Stimulated activated CD8-positive, alpha-beta memory T cell treated with anti-CD3 and anti-CD28 coated beads, Interleukin-2, amount 100 ng/mL, for 48 hours (primary cell): ENCODE data around the gene NOXO1.
"Not testable (repeated sequence)": the region's sequence is repeated elsewhere in the genome, so short reads cannot be mapped to it uniquely, and the experiment has no call there.

Source experiments
- DNase-seq, 2 donors: peaks; one replicate each; pipeline ENCODE4 v3.0.0-alpha.2; 2020; ENCODE audit warnings: low read depth in 2 of 2

Gene NOXO1

DNA sequence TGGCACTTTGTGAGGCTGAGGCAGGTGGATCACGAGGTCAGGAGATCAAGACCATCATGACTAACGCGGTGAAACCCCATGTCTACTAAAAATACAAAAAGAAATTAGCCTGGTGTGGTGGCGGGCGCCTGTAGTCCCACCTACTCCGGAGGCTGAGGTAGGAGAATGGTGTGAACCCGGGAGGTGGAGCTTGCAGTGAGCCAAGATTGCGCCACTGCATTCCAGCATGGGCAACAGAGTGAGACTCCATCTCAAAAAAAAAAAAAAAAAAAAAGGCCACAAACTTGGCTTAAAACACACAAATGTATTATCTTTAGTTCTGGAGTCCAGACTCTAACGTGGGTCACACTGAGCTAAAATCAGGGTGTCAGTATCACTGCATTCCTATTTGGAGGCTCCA lies 30.5 kb upstream of the NOXO1 start:
- DNase-seq = not testable (repeated sequence)

DNA sequence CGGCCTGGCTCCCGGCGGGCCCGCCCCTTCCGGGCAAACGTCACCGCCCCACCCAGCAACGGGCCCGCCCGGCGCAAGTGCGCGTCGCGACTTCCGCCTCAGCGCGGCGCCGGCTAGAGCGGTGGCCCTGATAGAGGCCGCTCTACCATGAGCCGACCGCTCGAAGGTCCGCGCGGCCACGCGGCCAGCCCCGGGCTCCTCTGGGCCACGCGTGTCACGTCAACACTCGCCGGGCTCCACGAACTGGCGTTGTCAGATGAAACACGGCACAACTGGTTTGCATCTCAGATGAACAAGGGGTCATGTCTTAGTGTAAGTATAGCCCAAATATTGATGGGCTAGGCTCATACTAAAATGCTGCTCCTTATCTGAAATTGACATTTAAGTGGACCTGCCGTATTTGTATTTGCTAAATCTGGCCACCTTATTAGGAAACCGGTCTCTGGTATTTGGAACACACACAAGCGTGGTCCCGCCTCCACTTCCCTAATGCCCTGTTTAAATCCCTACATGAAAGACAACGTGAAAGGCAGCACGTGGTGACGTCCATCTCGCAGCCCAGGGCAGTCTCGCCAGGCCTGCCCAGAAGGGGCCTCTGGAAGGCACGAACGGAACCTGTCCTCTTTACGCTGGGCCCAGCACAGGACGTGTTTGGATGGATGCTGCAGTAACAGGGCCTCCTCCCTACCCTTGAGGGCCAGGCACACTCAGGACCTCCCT lies 28.7 kb upstream of the NOXO1 start, which contains the start of gene ZNF598:
TSS of gene ZNF598 (minus strand) at position 31 of the 720 bp plus-strand sequence.
- DNase-seq = peak; percentile 63 to 76

DNA sequence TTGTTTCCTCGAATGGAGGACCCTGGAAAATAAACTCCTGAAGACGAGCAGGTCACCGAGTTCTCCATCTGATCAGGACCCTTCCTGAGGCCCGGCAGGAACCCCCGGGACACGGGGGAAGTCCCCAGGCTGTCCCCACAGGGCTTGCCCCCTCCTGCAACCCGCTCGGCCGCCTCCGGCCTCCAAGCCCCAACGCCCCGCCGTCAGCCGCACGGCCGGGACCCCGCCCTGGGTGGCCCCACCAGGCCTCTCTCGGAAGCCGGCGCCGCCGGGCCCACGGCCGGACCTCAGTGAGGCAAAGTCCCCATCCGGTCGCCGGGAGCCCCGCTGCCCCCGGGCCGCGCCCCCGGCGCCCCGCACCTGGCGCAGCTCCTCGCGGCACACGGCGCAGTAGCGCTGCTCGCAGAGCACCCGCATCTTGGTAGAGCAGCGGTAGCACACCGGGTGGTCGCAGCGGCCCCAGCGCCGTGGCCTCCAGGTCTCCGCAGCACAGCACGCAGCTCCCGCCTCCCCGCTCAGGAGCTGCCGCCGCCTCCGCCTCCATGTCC lies 28.0 kb upstream of the NOXO1 start:
- no peak for DNase-seq

DNA sequence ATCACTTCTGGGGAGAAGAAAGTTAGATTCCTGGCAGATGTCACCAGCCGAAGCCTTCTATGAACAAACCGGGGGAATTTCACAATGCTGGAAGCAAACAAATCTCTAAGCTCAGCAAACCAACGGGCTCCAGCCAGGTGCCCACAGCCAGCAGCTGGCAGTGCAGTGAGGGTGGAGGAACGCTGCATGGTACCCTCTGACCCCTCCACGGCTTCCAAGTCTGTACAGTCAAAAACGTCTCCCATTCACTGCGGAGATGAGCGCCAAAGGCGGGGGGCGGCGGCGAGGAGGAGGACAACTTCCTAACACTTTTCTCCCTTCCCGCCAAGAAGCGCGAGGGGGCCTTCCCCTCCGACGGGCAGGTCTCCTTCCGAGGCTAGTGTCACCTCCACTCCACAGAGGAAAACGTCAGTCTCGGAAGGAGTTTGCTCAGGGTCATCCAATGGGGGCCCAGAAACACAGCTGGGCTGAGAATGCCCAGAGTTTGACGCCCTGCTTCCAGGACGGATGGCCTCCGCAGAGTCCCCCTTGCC lies 27.4 kb upstream of the NOXO1 start:
- no peak for DNase-seq

DNA sequence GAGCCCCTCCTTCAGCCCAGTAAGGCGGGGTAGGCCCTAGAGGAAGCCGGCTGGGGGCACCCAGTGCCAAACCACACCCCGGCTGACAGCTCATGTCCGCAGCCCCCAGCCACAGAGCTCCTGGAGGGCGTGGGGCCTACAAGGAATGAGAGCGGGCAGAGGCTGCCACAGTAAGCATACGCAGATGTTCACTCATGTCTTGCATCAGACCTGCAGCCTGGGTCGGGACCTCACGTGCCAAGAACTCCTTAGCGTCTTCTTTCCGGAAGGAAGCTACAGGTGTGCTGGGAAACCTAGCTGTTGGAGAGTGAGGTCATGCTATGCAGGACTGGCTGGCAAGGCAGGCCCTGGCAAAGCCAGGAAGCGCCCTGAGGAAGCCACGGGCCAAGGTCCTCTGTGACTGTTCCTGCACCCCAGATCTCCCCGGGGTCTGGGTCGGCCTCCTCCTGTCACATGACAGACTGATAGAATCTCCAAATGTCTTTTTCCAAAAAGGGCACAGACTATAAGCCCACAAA lies 26.8 kb upstream of the NOXO1 start:
- DNase-seq = no peak

DNA sequence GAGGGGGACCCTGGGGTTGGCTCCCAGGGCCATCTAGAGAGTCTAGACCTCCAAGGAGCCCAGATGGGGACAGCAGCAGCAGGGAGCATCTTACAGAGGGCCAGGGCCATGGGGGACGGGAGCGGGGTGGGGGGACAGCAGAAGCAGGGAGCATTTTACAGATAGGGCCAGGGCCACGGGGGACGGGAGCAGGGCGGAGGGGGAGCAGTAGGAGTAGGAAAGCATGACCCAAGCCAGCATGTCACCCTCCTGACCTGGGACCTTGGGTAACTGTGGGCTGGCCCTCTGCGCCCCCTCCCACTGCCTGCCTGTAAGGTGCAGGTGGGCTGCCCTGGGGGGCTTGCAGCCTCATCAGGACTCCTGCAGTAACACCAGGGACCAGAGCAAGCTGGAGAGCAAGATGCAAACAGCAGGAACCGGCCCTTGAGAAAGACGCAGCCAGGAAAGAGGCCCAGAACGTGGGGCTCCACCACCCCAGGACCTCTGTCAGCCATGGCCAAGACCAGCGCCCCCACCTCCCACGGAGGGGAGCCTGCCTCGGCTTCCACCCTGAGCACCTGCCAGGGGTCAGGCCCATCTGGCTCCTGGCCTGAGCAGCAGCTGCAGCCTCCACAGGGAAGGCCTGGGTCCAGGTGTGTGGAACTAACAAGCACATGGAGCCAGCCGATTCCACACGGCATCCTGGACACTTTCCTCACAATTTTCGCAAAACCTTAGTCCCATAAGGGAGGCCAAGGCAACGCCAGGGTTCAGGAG lies 26.0 kb upstream of the NOXO1 start:
- DNase-seq = no peak

DNA sequence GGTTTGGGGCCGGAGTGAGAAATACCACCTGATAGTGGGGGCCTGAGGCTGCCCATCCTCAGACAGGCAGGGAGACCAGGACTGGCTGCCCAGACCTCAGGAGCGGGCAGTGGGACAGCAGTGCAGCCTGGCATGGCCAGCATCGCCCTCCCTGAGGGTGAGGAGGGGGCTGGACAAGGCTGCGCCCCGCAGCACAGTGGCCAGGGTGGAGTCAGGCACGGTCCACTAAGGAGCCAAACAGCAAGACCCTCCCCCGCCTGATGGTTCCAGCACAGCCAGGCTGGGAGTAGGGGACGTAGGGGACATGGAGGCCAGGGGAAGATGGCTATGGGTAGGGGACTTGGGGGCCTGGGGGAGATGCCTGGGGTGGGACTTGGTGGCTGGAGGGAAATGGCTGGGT lies 25.0 kb upstream of the NOXO1 start:
- DNase-seq = no peak

DNA sequence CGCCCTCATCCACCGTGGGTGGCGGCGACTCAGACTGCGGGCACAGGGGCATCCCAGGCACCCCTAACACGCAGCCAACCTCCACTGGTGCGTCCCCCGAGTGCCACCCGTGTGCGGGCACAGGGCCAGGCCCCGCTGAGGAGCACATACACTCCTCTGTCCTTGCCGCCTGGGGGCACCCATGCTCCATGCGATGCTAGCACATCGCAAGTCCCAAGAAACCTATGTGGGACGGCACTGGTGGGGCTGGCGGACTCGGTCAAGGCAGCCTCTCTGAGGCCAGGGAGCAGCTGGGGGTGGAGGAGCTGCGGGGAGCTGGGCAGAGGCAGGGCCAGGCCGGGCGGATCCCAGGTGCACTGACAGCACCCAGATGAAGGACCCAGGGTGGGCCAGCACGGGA lies 24.4 kb upstream of the NOXO1 start:
- no peak for DNase-seq

DNA sequence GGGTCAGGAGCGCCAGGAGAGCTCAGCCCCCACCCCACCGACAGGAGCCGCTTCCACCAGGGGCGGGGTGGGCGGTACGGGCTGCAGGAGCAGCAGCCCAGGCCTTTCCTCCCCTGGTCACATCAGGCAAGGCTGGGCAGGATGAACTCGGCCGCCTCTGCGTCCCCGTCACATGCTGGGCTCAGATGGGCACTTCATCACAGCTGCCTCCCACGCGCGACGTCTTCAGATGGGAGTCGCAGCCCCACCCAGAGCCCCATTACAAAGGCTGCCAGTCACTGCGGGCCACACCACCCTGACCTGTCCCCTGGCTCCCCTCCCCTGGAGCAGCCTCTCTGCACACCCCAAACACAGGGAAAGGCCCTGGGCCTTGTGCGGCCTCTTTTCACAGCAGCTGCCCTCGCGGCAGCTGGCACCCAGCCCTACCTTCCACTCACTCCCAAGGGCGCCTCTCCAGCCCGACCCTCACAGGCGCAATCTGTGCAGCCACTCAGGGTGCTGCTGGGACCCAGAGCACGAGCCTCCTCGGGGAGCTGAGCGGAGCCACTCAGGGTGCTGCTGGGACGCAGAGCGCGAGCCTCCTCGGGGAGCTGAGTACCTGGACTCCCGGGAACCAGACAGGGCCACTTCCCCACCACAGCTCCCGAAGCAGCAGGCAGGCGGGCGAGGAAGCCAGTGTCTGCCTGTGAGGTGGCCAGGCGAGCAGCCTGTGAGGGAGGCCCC lies 23.7 kb upstream of the NOXO1 start:
- DNase-seq = no peak

DNA sequence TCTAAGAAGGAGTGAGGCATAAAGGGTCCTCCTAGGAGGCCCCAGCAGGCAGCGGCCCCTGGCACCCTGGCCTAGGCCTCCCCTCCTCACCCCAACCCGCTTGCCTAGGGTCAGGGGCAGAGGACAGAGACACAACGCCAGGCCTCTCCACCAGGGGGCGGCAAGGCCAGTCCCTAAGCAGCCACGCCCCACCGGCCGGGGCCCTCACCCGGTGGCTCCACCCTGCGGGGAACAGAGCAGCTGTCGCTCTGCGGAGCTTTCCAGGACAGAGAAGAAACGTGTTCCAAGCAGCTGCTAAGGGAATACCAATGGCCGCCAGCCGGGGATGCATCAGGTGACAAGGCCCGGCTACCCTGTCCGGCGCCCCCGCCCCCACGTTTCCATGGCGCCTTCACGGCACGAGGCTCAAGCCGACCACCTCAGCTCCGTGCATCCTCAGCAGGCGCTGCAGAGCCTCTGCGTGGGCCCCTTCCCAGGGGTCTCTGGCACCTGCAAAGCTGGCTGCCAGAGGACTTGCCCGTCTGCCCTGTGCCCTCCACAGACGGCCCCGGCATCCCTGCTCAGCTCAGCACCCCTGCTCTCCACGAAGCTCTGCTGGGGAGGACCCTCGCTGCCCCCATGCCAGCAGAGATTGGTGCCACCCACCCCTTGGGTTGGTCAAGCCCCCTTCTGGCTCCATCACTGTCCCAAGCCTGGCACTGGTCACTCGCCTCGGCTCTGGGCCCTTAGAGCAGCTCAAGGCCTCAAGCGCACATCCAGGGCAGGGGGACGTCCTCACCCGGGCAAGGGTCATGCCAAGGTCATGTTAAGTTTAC lies 22.8 kb upstream of the NOXO1 start:
- DNase-seq = peak; percentile 88 to 94

DNA sequence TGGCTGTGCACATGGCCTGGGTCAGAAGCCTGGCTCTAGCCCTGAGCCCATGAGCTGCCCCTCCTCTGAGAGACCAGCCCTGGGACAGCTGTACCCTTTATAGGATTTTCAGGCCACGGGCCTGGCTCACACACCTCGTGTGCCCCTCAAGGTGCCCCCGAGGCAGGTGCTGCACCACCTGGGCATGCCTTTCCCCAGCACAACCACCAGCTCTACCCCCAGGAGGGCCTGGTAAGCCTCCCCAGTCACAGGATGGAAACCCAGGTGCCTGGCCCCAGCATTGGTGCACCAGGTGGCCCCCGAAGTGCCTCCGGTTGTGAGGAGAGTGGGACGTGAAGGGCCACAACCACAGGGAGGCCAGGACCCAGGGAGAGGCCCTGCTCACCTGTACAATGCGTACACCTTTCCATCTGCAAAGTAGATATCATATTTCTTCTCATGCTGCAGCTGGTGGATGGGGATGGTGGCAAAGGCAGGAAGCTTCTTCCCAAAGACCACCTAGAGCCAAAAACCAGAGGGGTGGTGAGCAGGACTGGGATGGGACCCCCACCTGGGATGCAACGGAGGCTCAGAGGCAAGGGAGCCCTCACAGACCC lies 22.1 kb upstream of the NOXO1 start:
- no peak for DNase-seq

DNA sequence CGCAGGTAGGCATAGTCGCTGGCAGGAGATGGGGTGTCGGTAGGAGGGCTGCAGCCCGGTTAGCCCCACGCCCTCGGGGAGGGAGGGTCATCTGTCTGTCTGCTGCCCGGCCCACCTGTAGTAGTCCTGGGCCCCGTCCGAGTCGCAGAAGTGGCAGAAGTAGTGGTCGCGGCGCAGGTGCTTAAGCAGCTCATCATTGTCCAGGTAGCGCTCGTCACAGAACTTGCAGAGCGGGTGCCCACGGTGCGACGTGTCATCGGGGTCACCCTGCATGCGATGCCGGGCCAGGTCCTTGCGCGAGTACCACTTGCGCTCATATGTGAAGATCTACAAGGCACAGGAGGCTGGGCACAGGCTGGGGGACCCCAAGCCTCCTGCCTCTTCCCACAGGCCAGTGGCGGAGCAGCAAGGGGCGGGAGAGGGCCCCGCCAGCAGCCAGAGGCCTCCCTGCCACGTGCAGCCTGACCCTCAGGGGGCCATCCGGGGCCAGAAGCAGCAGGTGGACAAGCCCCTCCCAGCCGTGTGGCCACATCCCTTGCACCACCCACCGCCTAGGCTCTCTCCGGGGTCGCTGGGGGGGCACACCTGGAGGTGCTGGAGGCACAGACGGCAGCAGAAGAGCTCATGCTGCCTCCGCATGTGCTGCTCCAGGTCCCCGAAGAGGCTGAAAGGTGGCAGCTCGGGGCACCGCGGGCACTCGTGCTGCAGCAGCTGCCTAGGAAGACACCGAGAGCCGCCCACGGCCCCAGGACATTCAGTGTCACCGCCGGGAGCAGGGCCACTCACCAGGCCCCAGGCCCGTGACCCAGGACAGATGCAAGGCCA lies 21.3 kb upstream of the NOXO1 start:
- no peak for DNase-seq

DNA sequence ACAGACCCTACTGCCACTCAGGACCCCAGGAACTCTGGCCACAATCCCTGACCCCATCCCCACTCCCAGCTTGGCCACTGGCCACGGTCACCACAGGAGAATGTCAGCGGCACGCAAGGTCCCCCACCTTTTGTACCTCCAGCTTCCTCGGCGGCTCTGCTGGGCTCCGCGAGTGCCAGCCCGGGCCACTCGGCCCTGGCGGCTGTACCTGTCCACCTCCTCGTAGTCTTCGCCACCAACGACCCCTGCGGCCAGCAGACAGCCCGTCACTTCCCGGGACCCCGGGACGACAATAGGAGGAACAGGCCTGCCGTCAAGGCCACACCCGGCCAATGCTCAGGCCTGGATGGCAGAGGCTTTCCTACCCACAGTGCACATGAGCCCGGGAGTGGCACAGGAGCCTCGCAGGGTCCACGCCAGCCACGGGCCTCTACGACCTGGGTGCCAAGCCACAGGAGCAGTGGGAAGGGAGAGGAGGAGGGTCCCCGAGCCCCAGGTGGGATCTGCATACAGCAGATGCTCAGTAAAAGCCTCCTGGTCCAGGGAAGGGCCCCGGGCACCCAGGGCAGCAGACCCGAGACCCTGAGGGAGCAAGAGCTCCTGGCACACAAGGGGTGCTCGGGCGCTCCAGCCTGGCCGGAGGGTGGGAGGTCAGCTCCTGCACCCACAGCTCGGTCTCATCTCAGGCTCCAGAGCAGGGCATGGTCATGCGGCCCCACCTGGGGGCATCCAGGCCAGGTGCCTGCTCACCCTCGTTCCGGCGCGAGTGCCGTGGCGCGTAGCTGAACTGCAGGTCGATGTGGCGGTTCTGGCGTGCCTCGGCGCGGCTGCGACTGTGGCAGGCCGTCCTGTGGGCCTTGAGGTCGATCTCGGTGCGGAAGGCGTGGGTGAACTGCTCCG lies 20.4 kb upstream of the NOXO1 start:
- DNase-seq = no peak

DNA sequence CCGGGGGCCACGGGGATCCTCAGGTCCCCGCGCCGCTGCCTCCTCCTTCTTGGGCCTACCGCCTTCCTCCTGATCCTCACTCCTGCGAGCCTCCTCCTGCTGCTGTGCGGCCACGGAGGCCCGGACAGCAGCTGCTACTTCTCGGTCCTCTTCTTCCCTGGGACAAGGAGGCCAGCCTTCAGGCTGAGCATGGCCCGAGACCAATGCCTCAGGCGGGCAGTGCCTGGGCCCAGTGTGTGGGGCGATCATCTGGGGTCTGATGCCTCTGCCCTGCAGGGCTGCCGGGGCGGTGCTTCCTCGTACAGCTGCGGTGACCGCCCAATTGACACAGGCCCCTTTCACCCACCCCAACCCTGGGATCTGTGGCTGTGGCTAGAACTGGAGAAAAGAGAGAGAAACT lies 19.8 kb upstream of the NOXO1 start:
- DNase-seq = no peak

DNA sequence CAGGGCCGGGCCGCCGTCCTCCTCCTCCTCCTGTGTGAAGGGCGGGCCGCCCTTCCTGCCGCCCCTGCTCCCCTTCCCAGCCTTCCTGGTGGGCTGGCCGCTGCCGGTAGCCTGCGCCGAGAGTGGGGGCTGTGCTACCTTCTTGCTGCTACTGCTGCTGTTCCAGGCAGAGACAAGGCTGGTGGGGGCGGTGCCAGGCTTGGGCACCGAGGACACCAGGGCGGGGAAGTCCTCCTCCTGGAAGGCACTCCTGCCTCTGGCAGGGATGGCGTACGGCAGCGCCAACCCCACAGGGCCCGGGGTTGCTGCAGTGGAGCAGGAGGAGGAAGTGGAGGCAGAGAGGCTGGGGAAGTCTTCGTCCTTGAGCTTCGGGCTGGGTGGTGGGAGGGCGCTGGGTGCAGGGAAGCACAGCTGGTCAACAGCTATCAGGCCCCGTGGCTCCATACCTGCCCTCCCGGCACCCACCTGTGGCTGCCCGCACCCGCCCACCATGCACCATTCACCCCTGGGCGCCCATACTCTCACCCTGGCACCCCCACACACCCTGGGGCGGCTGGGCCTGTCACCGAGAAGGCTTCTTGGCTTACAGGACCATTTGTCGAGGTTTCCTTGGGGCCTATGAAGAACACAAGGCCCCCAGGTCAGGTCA lies 18.7 kb upstream of the NOXO1 start:
- no peak for DNase-seq

DNA sequence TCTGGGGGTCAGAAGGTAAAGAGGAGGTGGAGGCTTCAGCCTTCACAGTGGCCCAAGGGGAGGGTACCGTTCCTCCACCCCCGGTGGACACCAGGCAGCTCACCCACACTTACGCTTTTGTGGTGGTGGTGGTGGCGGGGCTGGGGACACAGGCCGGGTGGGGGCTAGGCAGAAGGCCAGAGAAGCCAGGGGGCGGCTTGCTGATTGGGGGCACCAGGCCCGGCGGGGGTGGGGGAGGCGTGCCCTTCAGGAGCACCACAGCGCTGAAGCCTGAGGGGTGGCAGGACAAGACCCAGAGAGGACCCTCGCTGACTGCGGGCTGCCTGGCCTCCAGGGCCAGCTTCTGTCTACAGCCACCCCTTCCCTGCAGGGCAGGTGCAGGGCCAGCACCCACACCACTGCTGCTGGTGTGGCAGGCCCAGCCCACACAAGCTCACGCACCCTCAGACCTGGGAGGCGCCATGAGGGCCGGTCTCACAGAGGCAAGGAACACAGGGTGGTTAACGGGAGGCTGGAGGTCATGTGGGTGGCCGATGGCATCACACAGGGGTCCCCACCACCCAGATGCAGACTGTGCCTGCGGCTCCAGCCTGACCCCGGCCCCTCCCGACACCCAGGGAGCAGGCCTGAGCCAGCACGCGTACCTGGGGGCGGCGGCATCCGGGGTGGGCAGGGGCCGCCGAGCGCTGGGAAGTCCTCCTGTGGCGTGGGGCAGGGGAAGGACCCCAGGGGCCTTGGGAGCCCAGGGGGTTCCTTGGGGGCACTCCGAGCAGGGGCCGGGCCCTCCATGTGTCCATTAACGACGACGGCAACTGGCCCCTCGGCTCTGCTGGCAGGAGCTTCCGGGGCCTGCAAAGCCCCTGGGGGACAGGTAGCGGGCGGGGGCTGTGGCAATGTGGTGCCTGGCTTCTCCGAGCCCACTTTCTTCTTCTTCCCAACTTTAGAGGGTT lies 17.9 kb upstream of the NOXO1 start:
- DNase-seq = no peak

DNA sequence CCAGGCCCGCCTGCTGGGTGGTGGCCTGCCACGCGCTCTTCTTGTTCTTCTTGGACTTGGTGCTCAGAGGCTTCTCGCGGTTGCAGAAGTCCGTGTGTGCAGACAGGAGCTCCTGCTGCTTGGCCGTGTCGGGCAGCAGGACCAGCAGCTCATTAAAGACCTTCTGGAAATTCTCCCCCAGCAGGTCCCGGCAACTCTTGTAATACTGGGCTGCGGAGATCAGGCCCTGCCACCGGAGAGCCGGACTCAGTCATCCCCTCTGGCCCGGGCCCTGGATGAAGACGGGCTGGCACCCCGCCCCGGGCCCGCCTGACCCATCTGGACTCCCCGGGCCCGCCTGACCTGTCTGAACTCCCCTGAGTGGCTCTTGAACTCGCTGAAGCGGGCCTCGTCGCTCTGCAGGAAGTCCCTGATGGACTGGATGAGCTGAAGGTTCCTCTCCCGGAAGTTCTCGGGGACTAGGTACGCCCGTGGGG lies 17.1 kb upstream of the NOXO1 start:
- no peak for DNase-seq
